GM18868 (cell line): ENCODE results near the gene CD6.
A peak's percentile ranks its signal among the peaks of the same experiment; 100 is the strongest.
"Not testable (repeated sequence)": the region's sequence is repeated elsewhere in the genome, so short reads cannot be mapped to it uniquely, and the experiment has no call there.

Experiments
- ATAC-seq: cut with Tn5 transposase; IDR thresholded peaks from one replicate; pipeline ENCODE4 v1.9.1; 2021; ENCODE audit warnings: mild to moderate bottlenecking, moderate library complexity; ENCODE audit not compliant: unreplicated experiment

The CD6 gene

GRCh38 chr11:60951904-60952741, 19.4 kb upstream of the CD6 start, which contains the start of gene SLC15A3:
TSS of gene SLC15A3 (minus strand) at chr11:60952176. CDS start at chr11:60951551, 625 bp downstream.
- ATAC-seq, result peak; percentile 58

GRCh38 chr11:60952742-60953170, 18.7 kb upstream of the CD6 start:
- ATAC-seq, result peak; percentile 1

GRCh38 chr11:60953781-60954180, 17.7 kb upstream of the CD6 start:
- no peak for ATAC-seq

DNA sequence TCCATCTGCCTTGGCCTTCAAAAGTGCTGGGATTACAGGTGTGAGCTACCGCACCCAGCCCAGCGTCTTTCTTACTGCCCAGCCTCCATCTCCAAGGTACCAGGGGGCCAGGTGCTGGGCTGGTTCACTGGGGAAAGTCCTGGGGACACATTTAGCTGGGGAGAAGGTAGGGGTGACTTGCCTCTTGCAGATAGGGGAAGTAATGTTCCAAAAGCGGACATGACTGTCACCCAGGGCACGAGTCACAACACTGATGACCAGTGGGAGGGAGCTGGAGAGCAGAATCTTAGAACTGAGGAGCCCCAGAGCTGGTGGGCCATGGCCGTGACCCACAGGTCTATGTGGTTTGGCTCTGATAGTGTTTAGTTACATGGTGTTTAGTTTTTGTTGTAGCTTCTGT, 17.1 kb upstream of the CD6 start:
- ATAC-seq, result peak; percentile 29

GRCh38 chr11:60955571-60955970, 15.9 kb upstream of the CD6 start:
- ATAC-seq, result no peak

DNA sequence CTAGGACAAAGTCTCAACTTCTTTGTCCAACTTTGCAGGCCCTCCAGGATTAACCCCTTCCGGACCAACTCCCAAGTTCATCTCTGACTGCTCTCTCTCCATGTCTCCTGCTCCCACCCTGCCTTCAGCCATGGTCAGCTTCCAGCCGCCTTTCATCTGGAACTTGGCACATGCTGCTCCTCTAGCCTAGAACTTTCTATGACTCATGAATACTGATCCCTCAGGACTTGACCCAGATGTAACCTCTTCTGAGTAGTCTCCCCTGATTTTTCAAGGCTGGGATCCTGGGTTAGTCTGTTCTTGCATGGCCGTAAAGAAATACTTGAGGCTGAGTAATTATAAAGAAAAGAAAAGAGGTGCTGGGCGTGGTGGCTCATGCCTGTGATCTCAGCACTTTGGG, 14.3 kb upstream of the CD6 start:
- ATAC-seq, result no peak

DNA sequence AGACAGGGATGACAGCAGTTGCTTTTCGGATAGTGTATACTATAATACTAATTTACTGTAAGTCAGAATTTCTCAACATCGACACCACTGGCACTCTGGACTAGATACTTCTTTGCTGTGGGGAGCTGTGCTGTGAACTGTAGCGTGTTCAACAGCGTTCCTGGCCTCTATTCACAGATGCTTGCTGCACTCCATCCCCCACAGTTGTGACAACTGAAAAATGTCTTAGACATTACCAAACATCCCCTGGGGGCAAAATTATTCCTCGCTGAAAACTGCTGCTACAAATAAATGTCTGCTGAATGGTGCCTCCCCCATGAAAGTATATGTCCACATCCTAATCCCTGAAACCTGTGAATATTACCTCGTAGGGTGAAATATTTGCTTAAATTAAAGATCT, 12.0 kb upstream of the CD6 start:
- ATAC-seq, result no peak

DNA sequence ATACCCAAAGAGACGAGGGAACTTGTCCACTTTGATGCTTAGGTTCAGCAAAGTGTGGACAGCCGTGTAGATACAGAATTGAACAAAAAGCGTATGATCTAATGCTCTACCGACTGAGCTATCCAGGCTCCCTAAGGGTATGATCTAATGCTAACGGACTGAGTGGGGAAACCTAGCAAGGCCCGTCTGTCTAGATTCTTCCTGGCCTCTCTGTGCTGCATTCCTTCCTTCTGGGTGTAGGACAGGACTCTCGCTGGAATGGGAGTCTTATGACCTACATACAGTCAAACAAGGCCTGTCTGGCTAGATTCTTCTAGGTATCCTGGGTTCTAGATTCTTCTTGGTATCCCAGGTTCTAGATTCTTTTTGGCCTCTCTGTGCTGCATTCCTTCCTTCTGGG, 11.1 kb upstream of the CD6 start:
- ATAC-seq, result no peak

- ATAC-seq, result no peak
Observed at GRCh38 chr11:60964801-60965200, 6.7 kb upstream of the CD6 start.

- no peak for ATAC-seq
Observed at GRCh38 chr11:60966890-60967289, 4.6 kb upstream of the CD6 start.

GRCh38 chr11:60968223-60968622, 3.3 kb upstream of the CD6 start:
- ATAC-seq, result no peak

DNA sequence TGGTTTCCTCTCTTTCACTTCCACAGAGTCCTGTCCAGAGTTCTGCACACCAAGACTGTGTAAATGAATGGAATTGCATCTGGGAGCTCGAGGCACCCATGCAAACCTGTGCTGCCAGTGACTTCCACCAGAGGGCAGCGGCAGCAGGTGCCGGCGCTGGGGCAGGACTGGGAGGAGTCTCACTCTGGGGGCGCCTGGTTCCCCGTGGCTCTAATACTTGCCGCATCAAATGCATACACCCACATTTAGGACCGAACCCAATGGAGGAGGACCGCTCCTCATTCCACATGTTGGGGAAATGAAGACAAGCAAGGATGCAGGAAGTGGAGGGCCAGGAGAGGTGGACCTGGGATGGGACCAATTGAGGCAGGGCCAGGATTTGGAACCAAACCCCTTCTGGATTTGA, 1.1 kb upstream of the CD6 start:
- peak; percentile 69 for ATAC-seq

GRCh38 chr11:60970890-60971289, 590 bp upstream of the CD6 start:
- no peak for ATAC-seq

GRCh38 chr11:60972182-60973030, 926 bp downstream of the CD6 start:
- no peak for ATAC-seq

DNA sequence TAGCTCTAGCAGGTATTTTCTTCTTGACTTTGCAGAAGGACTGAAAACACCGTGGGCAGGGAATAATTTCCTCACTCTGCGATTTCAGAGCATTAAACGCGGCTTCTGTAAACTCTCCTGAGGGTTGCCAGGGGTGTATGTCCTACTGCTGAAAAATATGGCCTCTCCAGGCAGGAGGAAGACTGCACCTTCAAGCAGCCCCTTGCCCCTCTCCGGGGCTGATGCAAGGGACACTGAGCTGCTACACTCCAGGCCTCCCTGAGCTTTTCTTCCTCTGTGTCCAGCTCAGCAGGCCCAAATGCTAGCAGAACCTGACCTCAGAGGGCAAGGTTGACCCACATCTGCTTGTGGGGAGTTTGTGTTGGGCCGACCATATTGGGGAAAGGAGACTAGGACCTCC, 2.2 kb downstream of the CD6 start:
- no peak for ATAC-seq

DNA sequence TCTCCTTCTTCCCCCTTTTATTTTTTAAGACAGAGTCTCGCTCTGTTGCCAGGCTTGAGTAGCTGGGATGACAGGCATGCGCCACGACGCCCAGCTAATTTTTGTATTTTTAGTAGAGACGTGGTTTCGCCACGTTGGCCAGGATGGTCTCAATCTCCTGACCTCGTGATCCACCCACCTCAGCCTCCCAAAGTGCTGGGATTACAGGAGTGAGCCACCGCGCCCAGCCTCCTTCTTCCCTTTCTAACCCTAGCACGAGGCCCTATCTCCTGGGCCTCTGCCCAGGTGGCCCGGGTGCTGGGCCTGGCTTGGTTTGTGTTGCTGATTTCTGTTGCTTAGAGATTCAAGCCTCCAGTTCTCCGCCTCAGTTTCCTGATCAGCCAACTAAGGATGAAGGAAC, 2.8 kb downstream of the CD6 start:
- not testable (repeated sequence) for ATAC-seq

DNA sequence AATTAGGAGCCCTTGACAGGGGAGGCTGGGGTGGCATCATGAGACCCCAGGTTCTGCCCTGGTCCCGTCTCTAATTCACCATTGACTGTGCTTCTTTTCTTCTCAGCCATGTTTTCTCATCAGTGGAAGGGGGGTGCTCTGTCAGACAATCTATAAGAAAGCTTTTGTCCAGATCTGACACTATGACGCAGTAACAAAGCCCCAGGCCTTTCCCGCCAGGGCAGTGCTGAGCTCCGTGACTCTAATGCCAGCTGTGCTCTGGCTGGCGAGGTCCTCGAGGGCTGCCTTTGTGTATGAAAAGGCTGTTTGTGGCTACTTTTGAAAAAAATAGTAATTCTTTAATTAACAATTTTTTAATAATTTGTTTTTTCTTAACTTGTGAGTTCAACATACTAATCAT, 3.2 kb downstream of the CD6 start:
- ATAC-seq, result no peak

GRCh38 chr11:60977224-60977623, 5.7 kb downstream of the CD6 start:
- ATAC-seq, result no peak

- ATAC-seq, result no peak
Observed at GRCh38 chr11:60977836-60978235, 6.4 kb downstream of the CD6 start.

DNA sequence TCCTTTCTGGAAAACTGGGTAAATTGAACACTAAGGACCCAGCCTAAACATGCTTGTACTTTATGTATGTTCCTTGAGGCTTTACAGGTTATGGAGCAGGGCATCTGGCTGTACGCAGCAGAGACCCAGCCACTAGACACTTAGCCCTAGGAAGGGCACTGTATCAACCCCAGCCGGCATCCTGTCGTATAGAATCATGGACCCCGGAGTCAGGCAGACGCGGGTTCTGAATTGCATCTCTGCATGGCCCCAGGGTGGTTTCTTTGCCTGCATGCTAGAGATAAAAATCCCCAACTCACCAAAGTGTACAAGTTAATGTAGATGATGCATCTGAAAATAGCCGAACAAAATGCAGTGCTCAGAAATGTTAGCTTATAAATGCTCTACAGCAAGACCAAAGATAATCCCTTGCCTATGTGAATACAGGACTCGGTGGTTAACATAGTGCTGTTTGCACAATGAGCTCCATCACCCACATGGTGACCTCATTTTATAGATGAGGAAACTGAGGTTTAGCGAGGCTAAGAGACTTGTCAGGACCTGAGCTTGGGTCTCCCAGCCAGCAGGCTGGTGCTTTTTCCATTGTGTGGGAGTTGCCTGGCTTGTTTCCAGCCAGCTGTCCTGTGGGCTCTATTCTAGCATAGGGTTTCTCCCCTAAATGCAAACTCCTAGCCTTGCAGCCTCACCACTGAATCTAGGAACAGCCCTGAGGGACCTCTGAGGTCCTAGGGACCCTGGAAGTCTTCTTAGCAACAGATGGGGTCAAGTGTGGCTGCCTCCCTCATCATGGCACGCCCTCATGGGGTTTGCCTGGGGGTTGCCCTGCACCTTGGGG, 7.3 kb downstream of the CD6 start:
- peak; percentile 74 for ATAC-seq

DNA sequence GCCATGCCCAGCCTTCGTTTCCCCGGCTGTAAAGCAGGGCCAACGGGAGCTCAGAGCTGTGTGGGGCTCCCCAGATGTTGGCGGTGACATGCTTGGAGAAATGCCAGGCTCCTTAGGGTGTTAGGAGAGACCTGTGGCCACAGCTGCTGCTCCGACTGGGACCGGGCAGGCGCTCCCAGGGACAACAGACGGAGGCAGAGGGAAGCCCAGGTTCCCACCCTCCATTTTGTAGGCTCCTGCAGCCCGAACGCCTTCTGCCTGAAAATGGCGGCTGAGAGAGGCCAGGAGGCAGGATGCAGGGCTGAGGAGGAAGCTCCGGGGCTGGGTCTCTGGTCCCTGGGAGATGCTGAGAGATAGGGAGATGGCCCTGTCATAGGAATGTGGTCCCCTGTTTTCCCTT, 10.0 kb downstream of the CD6 start:
- ATAC-seq, result no peak
